Fibroblast of the aortic adventitia (primary cell): Measurements from ENCODE around the gene RAB17. TPM values are rescaled to one million over a fixed set of nuclear protein-coding genes. Genes with fewer than 3 reads are reported as not detected.
A peak's percentile ranks its signal among the peaks of the same experiment; 100 is the strongest.

Source experiments
- DNase-seq: peaks from one replicate; pipeline ENCODE4 v3.0.0-alpha.2; 2010; ENCODE audit warnings: low read depth
- H3K4me3 ChIP-seq: 2 replicates; pipeline ENCODE4 v1.5.1; 2011; ENCODE audit warnings: low read depth, mild to moderate bottlenecking, control low read depth, low read length, moderate library complexity
- total RNA-seq: library from RNA; depleted of rRNA; stranded (reverse); fragments of >200 nt; gene quantifications from 2 replicates; pipeline ENCODE4 v1.2.3, GENCODE V29; 2012; ENCODE audit warnings: low replicate concordance
- TF ChIP-seq, protein P1 (sequence below): IDR thresholded peaks from 2 replicates; pipeline ENCODE4 v1.5.1; 2011; ENCODE audit warnings: mild to moderate bottlenecking, low read length, control low read depth, inconsistent platforms; ENCODE audit not compliant: insufficient read depth

The RAB17 gene
- total RNA-seq, 1 donor, result 0.54 TPM

DNA sequence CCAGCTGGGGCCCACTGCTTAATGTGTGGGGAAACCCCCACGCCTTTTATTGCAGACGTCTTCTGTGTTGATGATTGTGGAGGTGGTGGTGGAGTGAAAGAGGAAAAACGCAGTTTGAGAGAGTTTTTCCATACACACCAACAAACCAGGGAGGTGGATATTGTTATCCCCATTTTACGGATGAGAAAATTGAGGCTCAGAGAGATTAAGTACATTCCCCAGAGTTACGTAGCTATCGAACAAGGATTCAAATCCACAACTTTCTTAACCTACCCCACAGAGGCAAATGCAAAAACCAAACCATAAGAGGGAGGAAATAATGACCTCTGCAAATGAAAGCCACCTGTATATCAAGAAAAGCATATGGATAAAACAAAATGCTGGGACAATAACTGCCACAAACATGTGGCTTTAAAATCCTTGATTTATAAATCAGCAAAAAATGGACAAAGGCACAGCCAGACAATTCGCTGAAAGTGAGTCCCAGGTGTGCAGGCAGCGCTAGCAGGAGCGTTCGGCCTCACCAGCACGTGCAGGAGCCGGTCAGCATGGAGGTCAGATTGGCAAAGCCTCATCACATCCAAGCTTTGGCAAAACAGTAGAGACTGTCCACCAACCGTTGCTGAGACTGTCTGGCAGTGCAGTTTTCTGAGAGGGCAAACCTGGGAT is 12.6 kb upstream of the RAB17 start:
- TF ChIP-seq, protein P1, sequence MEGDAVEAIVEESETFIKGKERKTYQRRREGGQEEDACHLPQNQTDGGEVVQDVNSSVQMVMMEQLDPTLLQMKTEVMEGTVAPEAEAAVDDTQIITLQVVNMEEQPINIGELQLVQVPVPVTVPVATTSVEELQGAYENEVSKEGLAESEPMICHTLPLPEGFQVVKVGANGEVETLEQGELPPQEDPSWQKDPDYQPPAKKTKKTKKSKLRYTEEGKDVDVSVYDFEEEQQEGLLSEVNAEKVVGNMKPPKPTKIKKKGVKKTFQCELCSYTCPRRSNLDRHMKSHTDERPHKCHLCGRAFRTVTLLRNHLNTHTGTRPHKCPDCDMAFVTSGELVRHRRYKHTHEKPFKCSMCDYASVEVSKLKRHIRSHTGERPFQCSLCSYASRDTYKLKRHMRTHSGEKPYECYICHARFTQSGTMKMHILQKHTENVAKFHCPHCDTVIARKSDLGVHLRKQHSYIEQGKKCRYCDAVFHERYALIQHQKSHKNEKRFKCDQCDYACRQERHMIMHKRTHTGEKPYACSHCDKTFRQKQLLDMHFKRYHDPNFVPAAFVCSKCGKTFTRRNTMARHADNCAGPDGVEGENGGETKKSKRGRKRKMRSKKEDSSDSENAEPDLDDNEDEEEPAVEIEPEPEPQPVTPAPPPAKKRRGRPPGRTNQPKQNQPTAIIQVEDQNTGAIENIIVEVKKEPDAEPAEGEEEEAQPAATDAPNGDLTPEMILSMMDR, result no peak
- no peak for DNase-seq
- H3K4me3 ChIP-seq, result no peak overlapping the region

GRCh38 chr2:237602409-237602808 is 11.9 kb upstream of the RAB17 start:
- DNase-seq, result no peak
- TF ChIP-seq, protein P1, result no peak
- H3K4me3 ChIP-seq, result no peak overlapping the region

- no peak overlapping the region for H3K4me3 ChIP-seq
- TF ChIP-seq, protein P1, result peak; percentile 1
- no peak for DNase-seq
These were observed 11.1 kb upstream of the RAB17 start for GRCh38 chr2:237601453-237602116.

DNA sequence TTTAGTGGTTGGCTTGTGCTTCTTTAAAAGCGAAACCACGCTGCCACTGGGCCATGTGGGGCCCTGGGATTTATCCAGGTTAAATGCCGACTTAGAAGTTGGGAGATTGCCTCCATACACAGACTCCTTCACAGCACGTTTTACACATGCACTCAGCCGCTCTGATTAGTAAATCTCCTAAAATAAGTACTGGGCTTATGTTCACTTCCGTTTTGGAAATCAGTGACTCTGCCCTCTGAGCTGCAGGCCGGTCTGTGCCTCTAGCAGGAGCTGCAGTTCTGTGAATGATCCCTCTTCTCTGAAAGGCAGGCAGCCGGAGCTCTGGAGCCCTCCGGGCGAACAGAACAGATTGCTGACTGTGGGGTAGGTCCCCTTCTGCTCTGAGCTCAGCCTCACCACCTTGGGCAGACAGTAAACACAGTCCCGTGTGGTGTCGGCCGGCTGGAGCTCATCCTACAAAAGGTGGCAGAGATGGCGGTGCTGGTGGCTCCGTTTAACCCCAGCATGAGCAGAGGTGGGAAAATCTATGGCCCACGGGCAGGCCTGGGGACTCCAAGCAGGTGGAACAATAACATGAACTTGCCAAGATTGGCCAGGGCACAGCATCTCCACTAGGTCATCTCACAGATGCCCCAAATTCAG is 9.8 kb upstream of the RAB17 start:
- TF ChIP-seq, protein P1, result peak; percentile 55
- peak overlapping the region; percentile 40 for H3K4me3 ChIP-seq
- peak; percentile 81 for DNase-seq

DNA sequence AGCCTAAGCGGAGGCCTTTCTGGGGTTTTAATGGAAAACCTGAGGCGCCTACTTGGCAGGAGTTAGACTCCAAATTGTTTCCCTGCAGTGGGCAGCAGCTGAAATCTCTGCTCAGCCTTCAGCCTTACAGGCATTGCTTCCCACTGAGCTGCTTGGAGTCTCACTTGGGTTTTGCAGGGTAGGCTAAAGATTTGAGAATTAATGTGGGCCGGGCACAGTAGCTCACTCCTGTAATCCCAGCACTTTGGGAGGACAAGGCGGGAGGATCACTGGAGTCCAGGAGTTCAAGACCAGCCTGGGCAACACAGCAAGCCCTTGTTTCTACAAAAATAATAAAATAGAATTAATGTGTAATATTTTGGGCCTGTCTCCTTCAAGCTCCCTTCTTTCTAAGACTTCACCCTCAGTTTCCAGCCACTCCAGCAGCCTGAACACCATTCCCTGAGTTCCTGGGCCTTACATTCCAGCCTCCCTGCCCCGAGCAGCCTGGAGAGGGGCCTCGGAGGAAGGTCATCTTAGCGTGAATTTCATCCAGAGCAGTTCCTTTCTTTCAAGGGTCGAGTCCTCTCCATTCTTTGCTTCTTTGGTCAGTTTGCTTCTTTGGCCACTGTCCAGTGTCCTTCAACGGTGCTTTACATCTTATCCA is 9.1 kb upstream of the RAB17 start:
- no peak overlapping the region for H3K4me3 ChIP-seq
- TF ChIP-seq, protein P1, result no peak
- no peak for DNase-seq

DNA sequence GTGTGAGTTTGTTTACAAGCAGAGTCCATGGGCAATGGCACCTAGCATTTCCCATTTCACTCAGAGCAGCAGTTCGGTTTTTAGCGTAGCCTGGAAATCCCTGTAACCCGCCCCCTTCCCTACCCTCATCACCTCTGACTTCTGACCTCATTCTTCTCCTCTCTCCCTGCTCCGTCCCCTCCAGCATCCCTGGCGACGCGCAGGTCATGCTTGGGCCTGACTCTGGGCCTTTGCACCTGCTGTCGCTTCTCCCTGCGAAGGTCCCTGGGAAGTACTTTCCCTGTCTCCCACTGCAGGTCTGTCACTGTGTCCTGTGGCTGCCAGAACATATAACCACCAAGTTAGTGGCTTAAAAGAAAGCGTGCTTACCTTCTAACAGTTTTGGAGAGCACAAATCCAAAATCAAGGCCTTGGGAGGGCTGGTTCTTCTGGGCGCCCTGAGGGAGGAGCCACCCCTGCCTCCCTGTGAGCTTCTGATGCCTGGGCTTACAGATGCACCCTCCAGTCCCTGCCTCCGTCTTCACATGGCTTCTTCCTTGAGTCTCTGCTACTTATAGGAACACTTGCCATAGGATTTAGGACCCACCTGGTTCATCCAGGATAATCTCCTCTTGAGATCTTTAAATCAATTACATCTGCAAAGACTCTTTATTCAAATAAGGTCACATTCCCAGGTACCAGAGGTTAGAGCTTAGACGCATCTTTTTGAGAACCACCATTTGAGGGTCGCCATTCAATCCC is 8.1 kb upstream of the RAB17 start:
- TF ChIP-seq, protein P1, result no peak

More for the DNA sequence above, 8.1 kb upstream of the RAB17 start:
- H3K4me3 ChIP-seq, result no peak overlapping the region
- no peak for DNase-seq
